Breast epithelium (tissue), 3 donors: ENCODE data around the gene RERE. TPM values are rescaled to one million over a fixed set of nuclear protein-coding genes. Genes with fewer than 3 reads are reported as not detected.

ENCODE experiments used
- total RNA-seq, 3 donors: library from RNA; depleted of rRNA; stranded (reverse); fragments of >200 nt; gene quantifications; one replicate each; pipeline ENCODE4 v1.1.0, GENCODE V29; 2016

RERE gene
- total RNA-seq, 3 donors from 2014 or later, result 65.8 to 166 (median 123) TPM

Other genes with a start within 250 kb of the RERE start
- 100 to 1,000 TPM; 400 to 717 (median 589) TPM for gene ENO1, start 61.0 kb upstream of the RERE start, total RNA-seq
- gene CA6, start 128.2 kb upstream of the RERE start, total RNA-seq, result not detected
- gene SLC2A7, start 208.8 kb upstream of the RERE start, total RNA-seq, result not detected